Omental fat pad (tissue), 4 donors: ENCODE data around the gene SIGLEC9. TPM values are rescaled to one million over a fixed set of nuclear protein-coding genes. Genes with fewer than 3 reads are reported as not detected.

Source experiments
- ATAC-seq: fragments of 150-250 bp; one replicate; pipeline ENCODE4 v1.9.1; 2016; ENCODE audit warnings: mild to moderate bottlenecking, moderate library complexity; ENCODE audit not compliant: low FRiP score
- DNase-seq: peaks from one replicate; pipeline ENCODE4 v3.0.0-alpha.2; 2019; ENCODE audit warnings: low spot score
- total RNA-seq, 4 donors: library from RNA; depleted of rRNA; stranded (reverse); fragments of >200 nt; gene quantifications; one replicate each; pipeline ENCODE4 v1.1.0, GENCODE V29; 2016
- TF ChIP-seq, protein P1 (sequence below), 3 donors: fragments of 450-650 bp; IDR thresholded peaks; one replicate each; pipeline ENCODE4 v1.5.1; 2016 to 2017; ENCODE audit warnings: antibody characterized with exemption in 3 of 3, mild to moderate bottlenecking in 3 of 3, moderate library complexity in 2 of 3

SIGLEC9 gene
- total RNA-seq, 4 donors from 2014 or later = 3.5 to 25.0 (median 20.4) TPM

DNA sequence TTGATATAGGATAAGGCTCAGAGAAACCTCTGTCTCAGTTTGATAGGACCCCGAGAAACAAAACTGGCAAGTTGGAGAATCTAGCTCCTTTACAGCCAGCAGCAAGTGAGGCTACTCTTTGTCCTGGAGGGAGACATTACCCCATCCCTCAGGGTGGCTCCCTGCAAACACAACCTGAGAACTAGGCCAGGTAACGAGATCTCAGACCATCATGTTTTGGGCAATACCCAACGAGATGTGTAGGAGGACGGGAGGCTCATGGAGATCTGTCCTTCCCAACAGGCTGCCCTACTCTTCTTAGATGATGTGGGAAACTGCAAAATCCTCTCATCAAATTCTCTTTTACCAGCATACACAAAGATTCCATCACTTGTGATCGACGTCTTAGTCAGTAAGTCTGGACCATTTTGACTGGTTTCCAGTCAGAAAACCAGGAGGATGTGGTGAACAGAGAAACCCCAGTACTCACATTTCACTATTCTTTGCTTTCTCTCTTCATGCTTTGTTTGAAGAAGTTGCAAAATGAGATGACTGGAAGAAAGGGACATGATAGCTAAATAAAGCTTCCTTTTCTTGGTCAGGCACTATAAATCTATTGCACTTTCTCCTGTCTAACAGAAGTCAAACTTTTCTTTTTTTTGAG, 10.5 kb upstream of the SIGLEC9 start:
- TF ChIP-seq, protein P1, sequence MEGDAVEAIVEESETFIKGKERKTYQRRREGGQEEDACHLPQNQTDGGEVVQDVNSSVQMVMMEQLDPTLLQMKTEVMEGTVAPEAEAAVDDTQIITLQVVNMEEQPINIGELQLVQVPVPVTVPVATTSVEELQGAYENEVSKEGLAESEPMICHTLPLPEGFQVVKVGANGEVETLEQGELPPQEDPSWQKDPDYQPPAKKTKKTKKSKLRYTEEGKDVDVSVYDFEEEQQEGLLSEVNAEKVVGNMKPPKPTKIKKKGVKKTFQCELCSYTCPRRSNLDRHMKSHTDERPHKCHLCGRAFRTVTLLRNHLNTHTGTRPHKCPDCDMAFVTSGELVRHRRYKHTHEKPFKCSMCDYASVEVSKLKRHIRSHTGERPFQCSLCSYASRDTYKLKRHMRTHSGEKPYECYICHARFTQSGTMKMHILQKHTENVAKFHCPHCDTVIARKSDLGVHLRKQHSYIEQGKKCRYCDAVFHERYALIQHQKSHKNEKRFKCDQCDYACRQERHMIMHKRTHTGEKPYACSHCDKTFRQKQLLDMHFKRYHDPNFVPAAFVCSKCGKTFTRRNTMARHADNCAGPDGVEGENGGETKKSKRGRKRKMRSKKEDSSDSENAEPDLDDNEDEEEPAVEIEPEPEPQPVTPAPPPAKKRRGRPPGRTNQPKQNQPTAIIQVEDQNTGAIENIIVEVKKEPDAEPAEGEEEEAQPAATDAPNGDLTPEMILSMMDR (IDR thresholded peaks at IDR 0.05) = no peak
- ATAC-seq (no peak), DNase-seq (no peak)

DNA sequence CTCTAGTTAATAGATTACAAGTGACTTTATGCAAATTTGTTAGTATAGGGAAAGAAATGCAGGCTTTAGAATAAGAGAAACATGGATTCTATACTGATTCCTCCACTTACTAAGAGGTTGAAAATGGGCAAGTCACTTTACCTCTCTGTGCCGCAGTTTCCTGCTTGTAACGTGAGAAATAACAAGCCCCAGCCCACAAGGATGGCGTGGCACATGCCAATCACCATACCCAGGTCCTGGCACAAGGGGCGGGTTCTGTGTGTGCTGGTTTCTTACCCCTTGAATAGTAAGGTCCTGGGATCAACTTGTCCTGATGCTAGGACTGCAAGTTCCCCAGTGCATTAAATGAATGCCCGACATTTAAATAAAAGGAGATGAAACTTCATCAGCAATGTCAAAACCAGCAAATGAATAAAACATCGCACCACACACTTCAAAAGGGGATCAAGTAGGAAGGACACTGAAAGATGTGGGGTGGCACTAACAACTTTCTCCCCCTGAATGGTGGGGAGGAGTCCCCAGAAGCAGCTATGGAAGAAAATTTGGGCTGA, 7.9 kb upstream of the SIGLEC9 start:
- no peak for DNase-seq
- TF ChIP-seq, protein P1 (IDR thresholded peaks at IDR 0.05) = no peak

DNA sequence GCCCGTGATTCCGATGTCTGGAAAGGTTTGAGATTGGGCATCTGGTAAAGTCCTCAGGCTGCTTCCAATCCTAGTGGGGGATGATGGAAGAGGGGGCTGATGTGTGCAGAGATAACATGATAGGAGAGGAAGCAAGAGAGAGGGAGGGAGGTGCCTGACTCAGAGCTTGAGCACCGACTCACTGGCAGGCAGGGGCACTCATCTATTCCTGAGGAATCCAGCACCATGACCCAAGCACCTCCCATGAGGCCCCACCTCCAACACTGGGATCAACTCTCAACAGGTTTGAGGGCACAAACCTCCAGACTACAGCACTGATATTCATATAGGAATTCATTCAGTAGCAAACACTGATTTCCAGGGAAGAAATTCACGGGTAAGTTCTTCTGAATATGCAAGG, 5.6 kb upstream of the SIGLEC9 start:
- ATAC-seq (no peak), DNase-seq (no peak)
- TF ChIP-seq, protein P1 (IDR thresholded peaks at IDR 0.05) = no peak

More for the DNA sequence above, 7.9 kb upstream of the SIGLEC9 start:
- no peak for ATAC-seq

DNA sequence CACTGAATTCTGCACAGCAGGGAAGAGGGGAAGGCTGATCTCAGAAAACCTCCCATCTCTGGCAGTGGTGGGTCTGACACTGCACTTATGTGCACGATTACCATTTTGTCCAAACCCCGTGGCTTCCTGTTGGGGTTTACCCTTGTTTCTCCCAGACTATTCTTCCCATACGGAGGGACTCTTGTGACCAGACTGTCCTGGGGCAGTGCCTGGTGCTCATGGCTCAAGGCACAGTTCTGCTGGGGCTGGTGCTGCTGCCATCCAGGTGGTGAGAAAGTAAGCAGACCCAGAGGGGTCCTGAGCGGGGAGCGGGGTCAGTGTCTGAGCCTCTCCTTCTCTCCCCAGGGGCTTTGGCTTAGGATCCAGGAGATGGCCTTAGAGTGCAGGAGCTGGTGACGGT, 5.1 kb upstream of the SIGLEC9 start:
- ATAC-seq = no peak
- DNase-seq = no peak
- TF ChIP-seq, protein P1 (IDR thresholded peaks at IDR 0.05) = no peak

DNA sequence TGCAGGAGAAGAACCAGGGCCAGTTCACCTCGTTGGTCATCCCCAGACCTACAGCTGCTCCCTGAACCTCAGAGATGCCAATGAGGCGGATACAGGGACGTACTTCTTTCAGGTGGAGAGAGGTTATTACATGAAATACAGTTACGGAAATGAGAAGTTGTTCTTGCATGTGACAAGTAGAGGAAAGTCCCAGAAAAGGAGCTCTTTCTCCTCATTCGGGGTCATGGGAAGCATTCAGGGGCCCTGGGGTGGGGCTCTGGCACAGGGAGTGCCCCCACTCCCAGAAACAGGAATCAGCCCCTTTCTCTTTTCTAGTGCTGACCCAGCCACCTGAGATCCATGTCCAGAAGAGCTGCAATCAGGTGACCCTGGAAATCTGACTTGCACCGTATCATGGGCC, 4.5 kb upstream of the SIGLEC9 start:
- DNase-seq = no peak
- TF ChIP-seq, protein P1 (IDR thresholded peaks at IDR 0.05) = no peak
- no peak for ATAC-seq

DNA sequence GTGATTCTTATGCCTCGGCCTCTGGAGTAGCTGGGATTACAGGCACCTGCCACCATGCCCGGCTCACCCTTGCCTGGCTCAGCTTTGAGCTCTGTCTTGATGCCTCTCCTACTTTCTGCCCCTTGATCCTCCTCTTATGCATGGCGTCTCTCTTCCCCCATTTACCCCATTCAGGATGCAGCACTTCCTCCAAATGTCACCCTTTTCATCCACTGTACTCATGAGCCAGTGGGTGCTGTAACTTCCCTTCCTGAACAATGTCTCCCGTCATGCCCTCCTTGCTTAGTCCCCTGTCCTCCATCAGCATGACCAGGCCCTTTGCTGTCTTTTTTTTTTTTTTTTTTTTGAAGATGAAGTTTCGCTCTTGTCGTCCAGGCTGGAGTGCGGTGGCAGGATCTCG, 3.4 kb upstream of the SIGLEC9 start:
- TF ChIP-seq, protein P1 (IDR thresholded peaks at IDR 0.05) = no peak
- no peak for ATAC-seq

More for the DNA sequence above, 3.4 kb upstream of the SIGLEC9 start:
- no peak for DNase-seq
